AG08396 (cell line): ENCODE results near the gene CASZ1.
A peak's percentile ranks its signal among the peaks of the same experiment; 100 is the strongest.

Experiments used
- DNase-seq: peaks from one replicate; pipeline ENCODE4 v3.0.0; 2012; ENCODE audit warnings: low spot score, mixed read lengths

The CASZ1 gene

DNA sequence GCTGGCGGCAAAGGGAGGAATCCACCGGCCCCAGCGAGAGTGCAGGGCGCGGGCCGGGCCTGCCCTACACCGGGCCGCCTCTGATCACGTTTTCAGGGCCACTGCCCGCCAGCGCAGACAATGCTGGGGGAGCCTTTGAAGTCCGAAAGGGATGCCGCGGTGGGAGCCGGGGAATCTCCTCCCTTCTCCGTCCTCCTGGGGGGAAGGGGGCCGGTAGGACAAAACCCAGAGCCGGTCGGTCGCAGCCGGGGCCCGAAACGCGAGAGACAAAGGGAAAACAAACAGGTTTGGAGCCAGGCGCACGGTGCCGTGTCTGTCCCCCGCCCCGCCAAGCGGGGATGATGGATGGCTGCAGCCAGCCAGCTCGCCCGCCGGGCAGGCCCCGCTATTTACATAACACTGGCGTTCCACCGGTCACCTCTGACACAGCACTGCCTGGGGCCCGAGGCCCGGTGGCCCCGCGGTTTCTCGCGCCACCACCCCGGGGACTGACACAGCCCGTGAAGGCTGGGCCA, 92.0 kb downstream of the CASZ1 start:
- DNase-seq = no peak

DNA sequence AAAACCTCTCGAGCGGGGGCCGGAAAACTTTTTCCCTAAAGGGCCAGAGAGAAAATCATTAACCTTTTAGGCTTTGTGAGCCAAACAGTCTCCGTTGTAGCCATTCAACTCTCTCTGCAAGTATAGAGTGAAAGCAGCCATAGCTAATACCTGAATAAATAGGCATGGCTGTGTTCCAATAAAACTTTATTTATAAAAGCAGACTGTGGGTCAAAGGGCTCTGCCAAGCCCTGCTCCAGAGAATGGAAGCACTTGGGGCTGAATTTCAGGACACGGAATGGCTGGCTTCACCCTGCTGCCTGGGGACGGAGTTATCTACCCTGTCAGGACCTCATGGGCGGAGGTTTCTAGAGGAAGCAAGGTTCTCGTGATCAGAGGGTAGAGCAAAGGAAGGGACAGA, 92.7 kb downstream of the CASZ1 start:
- DNase-seq = no peak

DNA sequence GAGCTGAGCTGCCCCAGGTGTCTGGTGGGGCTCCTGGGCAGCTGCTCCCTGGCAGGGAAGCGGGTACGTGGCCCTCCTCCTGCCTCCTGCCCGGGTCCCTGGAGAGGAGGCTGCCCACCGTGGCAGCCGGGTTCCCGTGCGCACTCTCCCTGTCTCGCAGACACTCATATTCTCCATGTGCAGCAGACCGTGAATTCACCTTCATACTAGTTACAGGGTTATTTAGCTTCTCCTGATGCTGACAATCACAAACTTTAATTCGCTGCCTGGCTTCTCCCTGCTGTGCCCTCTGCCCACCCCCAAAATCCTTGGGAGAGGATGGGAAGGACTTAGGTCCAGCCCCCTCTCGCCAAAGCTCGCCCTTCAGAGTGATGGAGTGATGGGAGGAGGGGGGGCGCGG, 95.3 kb downstream of the CASZ1 start:
- DNase-seq = no peak

DNA sequence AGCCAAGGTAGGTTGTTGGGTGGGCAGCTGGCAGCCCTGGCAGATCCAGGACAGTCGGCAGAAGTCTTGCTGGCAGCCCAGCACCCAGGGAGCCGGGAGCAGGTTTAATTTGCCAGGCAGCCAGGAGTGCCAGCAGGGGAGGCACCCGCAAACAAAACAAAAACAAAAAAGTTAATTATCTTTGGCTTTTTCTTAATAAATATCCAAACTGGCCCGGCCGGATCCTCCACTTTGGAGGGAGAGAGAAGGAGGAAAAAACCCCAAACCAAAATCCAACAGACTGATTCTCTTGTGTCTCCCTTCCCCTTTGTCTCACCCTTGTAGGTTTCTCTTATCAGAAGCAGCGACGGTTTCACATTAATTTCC, 97.0 kb downstream of the CASZ1 start:
- DNase-seq = no peak

DNA sequence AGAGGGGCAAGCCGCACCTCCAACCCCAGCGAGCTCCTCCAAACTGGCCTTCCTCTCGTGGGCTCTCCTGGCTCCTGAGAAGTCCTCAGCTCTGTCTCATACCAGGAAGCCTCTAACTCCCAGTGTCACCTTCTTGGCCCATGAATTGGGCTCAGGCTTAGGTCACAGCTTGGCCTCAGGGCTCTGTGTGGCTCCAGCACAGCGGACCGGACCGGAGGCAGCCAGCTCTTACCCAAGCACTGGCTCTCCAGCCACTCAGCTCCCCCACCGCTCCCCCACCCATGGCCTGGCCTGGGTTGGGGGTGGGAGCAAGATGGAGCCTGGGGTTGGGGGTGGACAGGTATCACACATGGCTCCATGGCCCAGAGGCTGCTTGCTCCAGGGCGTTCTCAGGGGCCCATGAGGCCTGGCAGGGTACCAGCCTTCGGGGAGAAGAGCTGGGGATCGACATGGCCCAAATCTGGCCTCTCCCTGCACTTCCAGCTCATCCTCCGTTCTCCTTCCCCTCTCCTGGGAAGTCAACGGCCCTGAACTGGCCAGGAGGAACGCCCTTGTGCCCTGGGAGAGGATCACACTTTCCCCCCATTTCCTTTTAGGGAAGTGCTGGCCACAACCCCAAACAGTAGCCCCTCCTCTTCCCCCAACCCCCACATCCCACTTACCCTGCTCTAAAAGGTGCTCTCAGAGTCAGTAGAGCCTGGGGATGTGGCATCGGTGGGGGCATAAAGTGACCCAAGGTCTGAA, 97.5 kb downstream of the CASZ1 start:
- DNase-seq = no peak

DNA sequence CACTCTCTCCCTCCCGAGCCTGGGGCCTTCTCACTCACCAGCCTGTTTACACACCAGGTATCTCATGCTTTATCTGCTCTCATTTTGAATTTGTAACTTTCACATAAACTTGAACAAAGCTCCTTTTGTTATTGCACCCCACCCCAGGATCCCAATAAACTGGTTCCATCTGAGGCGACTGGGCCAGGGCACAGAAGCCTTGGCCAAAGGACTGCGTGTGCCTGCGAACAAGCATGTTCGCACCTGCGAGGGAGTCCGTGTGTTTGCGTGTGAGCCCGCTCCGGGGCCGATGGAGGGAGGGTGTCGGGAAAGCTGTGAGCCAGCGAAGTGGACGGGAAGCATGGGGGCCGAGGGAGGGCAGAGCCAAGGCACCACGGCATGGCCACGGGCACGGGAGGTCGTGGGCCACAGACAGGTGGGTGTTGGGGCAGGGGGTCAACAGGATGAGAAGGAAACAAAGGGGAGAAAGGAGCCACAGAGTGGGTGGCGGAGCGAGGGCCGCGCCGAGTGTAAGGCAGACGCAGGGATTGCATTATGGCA, 98.8 kb downstream of the CASZ1 start:
- no peak for DNase-seq

DNA sequence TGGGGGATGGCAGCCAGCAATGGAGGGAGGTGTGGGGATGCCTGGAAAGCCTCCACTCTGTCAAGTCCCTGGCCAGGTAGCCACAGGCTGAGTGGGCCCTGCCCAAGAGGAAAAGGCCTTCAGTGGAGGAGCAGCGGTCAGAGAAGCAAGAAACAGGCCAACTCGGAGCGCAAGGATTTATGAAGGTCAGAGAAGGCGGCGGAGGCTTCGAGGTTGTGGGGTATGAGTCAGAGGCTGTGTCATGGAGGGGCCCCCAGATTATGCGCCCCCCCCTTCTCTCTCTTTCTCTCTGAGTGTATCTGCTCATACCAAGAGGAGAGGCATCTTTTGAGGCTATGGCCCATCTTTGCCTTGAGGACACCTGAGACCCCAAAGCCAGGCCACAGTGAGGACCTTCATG, 99.5 kb downstream of the CASZ1 start:
- no peak for DNase-seq

DNA sequence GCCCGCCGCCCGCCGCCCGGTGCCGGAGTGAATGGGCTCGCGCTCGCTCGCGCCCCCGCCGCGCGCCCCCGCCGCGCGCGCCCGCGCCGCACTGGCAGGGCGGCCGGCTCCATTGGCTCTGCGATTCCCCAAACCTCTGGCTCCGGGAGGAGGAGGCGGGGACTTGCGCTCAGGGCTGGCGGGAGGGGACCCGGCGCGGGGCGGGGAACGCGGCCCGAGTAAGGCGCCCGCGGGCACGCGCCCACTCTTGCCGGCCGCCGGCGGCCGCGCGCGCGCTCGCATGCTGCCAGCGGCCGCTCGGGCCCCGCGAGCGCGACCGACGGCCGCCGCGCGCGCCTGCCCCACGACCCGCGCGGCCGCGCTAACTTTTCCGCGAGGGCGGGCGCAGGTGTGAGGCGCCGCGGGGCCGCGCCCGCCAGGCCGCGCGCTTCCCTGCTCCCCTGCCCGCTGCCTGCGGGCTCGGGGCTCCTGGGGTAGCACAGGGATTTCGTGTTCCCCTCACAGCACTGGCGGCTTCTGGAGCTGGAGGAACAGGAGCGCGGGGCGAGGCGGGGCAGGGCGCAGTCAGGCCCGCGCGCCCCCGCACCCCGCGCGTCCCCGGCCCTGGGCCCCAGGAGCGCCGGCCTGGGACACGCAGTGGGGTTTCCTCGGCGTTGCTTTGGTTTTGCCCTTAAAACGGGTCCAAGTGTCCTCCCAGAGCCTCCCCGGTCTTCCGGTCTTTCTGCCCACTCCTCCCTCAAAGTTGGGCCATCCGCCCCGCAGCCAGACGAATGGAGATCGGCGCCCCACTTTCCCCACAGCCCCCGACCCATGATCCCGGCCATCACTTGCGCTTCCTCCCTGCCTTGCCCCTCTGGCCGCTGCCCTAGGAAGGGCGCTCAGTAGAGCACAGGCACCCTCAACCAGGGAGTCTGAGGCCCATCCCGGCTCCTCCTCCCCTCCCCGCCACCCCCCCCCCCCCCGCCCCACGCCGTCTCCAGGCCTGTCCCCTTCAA, 101.5 kb downstream of the CASZ1 start:
- peak; percentile 97 for DNase-seq

DNA sequence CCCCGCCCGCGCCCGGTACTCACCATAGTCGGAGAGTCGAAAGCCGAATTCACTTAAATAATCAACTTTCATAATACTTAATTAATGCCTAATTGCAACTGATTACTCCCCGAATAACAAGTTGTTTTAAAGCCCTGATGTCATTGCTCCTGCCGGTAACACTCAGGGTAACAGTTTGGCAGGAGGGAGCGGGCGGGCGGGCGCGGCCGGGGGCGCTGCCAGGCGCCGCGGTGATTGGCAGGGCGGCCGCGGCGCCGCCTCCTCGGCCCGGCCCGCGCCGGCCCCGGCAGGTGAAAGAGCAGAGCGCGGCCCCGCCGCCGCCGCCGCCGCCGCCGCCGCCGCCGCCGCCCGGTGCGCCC, 102.2 kb downstream of the CASZ1 start:
- DNase-seq = no peak

DNA sequence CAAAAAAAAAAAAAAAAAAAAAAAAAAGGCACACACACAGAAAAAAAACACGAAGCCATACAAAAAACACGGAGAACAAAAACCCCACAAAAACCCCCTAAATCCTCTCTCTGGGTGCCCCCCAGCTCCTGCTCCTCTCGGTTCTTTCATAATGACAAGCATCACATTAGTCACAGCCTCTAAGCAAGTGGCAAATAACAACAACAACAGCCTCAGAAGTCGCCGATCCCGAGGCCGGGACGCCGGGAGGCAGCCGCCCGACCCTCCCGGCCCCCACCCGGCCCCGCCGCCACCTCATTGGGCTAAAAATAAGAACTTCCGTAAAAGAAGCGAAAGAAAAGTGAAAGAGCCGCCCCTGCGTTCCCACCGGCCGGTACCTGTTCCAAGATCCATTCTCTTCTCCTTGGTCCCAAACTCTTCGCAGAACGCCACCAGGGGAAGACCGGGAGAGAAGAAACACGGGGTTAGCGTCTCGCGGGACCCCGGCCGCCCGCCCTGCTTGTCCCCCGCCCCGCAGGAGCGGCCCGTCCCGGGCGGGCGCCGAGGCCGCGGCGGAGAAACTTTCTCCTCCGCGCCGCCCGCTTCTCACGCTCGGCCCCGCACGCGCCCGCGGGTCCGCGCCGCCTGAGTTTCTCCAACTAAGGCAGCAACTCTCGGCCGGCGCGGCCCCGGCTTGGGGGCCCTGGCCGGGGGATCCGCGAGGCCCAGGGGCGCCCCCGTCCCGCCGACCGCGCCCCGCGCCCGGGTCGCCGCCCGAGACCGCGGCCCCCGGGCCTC, 102.8 kb downstream of the CASZ1 start:
- DNase-seq = peak; percentile 60

DNA sequence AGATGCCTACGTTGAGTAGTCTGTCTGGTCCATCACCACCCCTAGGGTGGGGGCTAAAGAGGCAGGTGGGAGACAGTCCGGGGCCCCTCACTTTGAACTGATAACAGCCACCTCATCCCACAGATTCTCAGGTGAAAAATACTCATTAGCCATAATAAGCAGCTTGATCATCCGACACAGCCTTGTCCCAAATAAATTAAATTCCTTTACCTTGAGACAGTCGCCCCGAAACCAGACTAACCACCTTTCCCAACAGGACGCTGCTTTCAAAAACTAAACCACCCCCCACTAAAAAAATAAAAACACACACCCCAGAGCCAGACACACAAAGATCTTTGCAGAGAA, 103.3 kb downstream of the CASZ1 start:
- no peak for DNase-seq

DNA sequence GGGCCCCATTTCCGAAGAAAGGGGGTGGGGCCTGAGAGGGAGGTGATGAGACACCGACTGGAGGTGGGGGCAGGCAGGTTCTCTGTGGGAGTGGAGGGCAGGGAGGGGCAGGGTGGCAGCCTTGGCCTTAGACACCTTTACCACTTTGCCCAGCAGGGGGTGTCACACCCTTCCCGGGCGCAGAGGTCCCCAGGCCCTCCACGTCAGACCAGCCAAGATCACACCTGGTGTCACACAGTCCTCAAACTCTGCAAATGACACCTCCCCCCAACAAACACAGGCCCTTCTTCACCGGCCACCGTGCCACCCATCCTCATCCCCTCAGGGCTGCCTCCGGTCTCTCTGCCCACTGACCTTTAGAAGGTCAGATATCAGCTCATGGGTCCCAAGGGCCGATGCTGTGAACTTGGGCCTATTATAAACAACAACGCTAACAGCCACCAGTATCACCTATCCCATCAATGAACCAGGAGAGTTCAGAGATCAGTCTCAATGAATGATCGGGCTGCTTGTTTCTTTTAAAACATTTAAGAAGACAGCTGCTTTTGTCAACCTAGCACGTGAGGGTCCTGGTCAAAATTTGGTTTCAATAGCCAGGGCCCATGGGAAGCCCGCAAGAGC, 103.9 kb downstream of the CASZ1 start:
- no peak for DNase-seq

DNA sequence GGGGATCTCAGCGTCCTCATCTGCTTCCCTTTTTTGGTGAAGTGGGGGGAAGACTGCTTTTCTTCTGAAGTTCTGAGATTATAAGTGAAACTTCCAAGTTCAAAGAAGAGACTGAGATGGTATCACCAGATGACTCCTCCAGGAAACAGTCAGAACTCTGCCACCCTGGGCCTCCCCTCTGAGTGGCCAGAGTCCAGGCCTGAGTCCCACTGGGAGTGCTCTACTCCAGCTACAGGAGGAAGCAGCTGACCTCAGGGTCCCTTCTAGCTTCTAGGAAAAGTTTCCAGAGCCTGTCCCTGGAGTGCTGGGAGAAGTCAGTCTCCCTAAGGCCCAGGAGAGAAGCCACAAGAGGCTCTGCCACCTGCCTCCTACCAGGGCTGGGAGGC, 104.7 kb downstream of the CASZ1 start:
- DNase-seq = no peak

DNA sequence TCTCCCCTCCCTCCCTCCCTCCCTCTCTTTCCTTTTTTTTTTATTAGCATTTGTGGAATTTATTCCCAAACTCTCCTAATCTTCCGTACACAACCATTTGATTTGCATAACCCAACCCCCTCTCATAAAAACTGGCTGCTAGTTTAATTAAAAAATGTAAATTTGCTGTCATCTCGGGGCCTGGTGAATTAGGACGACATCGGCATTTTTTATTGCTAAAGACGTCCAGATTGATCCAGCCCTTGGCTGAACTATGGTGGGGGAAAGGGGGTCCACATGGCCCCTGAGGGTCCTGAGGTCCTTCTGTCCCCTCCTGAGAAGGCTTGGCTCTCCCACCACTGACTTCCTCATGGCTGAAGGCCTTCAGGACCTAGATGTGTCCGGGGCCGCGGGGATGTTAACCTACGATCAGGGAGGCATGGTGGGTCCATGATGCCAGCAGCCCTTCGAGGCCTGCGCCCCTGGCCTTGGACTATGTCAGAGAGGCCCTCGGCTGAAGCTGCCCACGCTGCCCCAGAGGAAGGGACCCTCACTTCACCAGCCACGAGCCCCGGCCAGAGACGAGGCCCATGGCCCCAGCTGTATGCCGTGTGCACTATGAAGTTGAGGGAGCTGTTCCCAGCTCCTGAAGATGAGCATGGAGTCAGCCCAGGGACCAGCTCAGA, 105.2 kb downstream of the CASZ1 start:
- DNase-seq = no peak

DNA sequence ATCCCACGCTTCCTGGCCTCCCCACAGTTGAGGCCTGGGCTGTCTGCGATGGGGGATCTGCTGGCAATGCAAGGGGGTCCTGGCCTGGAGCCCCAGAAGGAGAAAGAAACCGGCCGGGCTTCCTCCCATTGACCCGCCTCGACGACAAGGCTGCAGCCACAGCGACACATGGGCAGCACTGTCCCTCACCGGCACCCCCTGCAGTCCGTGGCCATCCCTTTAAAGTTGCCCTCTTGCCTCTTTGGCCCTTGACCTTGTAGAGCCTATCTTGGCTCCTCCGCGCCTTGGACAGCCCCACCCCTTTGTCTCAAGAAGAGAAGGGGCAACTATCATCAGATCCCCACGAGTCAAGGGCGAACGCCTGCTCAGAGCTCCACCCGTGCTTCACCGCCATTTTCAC, 106.0 kb downstream of the CASZ1 start:
- no peak for DNase-seq

DNA sequence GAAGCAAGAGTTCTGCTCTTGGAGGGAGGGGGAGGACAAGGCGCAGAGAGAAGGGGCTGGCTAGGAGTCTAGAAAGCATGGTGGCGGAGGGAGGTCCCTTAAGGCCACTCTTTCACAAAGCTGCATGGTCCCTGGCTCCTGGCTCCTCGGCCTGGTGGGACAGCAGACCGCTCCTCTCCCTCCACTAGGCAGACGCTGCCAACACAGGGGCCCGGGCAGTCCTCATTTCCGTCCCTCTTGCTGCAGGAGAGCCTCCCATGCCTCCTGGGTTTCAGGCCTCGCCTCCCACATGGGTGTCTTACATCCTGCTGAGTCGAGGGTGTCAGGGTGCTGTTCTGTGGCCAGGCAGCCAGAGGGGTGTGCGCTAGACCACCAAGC, 108.0 kb downstream of the CASZ1 start:
- DNase-seq = no peak

DNA sequence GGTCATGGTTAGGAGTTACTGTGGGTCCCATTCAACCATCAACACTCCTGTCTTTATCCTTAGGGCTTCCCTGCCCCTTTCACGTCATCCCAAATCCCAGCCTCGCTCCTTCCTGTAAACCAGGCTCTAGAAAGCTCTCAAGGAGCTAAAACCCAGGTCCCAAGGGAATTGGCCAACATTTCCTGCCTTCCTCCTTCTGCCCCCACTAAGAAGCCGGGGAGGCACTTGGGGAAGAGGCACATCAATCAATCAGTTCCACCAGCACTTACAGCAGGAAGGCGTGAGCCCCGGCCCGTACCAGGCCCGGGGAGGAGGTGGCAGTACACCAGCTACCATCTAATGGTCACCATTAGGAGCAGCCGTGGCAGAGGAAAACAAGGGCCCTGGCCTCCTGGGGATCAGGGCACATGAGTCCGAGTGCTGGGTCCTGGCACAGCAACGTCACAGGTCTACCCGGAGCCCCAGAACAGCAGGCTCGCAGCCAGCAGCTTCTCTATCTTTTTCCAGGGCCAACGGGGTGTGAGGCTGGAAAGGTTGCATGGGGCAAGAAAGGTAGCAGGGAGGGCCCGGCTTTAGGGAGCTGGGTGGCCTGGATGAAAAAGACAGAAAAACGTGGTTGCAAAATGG, 108.6 kb downstream of the CASZ1 start:
- no peak for DNase-seq

DNA sequence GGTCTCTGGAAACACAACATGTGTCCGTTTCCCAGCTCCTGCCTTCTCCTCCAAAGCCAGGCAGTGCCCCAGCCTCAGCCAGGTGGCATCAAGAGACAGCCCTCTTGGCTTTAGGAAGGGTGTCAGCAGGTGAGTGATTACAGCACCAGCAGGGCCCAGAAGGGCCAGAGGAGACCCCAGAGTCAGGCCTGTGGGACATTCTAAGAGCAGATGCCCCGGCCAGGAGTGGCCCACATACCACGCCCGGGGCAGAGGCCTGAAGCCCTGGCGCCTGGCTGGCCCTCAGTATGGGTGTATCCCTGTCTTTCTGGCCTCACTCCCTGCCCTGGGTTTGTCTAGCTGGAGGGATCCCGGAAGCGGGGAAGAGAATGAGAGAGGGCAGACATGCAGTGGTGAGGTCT, 109.2 kb downstream of the CASZ1 start:
- no peak for DNase-seq

DNA sequence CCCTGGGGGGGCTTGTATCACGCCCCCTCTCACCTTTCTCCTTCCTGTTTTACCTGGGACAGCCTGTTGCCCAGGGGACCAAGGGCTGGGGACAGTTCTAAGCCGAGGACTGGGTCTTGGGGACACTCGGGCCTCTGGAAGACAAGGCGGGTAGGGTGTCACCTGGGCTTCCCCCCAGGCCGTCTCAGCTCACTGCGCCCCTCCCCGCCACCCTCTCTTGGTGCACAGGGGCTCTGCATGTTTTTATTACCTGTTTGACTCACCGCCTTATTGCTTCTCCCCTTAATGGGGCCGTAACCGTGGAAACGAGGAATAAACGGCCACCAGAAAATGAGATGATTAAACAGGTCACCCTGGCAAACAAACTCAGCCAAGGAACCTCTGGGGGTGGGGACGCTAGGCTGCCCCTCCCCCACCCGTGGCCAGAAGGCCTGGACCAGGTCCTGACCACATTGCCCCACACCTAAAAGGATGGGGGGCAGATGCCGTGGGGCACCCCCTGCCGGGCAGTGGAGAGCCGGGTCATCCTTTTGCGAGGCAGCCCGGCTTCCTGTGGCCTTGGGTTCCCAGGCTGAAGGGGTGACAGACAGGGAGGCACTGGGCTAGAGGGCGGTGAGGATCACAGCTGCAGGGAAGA, 109.9 kb downstream of the CASZ1 start:
- no peak for DNase-seq

DNA sequence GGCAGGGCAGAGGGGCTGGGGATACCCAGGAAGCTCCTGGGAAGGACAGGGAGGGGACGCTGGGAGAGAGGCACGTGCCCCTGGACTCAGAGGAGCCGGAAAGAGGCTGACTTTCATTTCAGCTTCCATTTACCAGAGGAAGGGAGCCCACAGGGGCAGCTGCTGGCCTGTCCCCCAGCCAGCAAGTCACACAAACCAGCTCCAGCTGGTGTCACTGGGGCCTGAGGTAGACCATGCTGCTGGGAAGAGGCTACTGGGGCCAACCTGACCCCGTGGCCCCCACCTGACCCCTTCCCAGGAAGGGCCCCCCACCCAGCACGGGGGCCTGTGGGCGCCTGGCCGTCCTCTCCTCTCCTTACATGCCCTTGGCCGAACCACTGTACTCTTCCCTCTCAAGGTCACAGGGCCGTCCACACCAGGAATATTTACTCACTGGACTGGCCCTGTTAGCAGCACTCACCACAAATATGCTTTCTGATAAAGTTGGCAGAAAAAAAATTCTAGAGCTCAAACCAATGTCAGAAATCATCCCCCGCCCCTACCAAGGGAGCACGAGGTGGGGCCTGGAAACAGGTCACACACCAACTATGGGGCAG, 110.5 kb downstream of the CASZ1 start:
- peak; percentile 61 for DNase-seq
